Islet of Langerhans (tissue), 1 donor: ENCODE results near the gene MAPKAPK5.
"Not testable (repeated sequence)": the region's sequence is repeated elsewhere in the genome, so short reads cannot be mapped to it uniquely, and the experiment has no call there.

Experiments
- FAIRE-seq: peaks from one replicate; lab custom pipeline; 2011; peaks lifted over from hg19 to GRCh38; lab: Jason Lieb, UNC

Gene MAPKAPK5

GRCh38 chr12:111841750-111842555 is at the start of gene MAPKAPK5:
MAPKAPK5 (plus strand) TSS chr12:111842228; CDS start chr12:111842734, 506 bp downstream.
- no peak for FAIRE-seq

GRCh38 chr12:111792856-111793235 is 49.2 kb upstream of the MAPKAPK5 start:
- no peak for FAIRE-seq

GRCh38 chr12:111798182-111798581 is 43.8 kb upstream of the MAPKAPK5 start:
- FAIRE-seq, result no peak

- FAIRE-seq, result no peak
Measured at GRCh38 chr12:111799758-111800157, 42.3 kb upstream of the MAPKAPK5 start.

- no peak for FAIRE-seq
Measured at GRCh38 chr12:111803038-111803626, 38.9 kb upstream of the MAPKAPK5 start.

GRCh38 chr12:111803851-111804250 is 38.2 kb upstream of the MAPKAPK5 start:
- no peak for FAIRE-seq

- FAIRE-seq, result no peak
Measured at GRCh38 chr12:111806304-111806703, 35.7 kb upstream of the MAPKAPK5 start.

GRCh38 chr12:111807232-111807631 is 34.8 kb upstream of the MAPKAPK5 start:
- FAIRE-seq, result no peak

GRCh38 chr12:111812881-111813741 is 28.9 kb upstream of the MAPKAPK5 start:
- no peak for FAIRE-seq

GRCh38 chr12:111816065-111816615 is 25.9 kb upstream of the MAPKAPK5 start:
- no peak for FAIRE-seq

- not testable (repeated sequence) for FAIRE-seq
Measured at GRCh38 chr12:111816898-111817297, 25.1 kb upstream of the MAPKAPK5 start.

GRCh38 chr12:111818340-111818739 is 23.7 kb upstream of the MAPKAPK5 start:
- FAIRE-seq, result no peak

- FAIRE-seq, result no peak
Measured at GRCh38 chr12:111819191-111820158, 22.6 kb upstream of the MAPKAPK5 start.

GRCh38 chr12:111820828-111821227 is 21.2 kb upstream of the MAPKAPK5 start:
- not testable (repeated sequence) for FAIRE-seq

GRCh38 chr12:111822886-111823285 is 19.1 kb upstream of the MAPKAPK5 start:
- no peak for FAIRE-seq

GRCh38 chr12:111823891-111824290 is 18.1 kb upstream of the MAPKAPK5 start:
- FAIRE-seq, result no peak

- FAIRE-seq, result not testable (repeated sequence)
Measured at GRCh38 chr12:111824312-111824711, 17.7 kb upstream of the MAPKAPK5 start.

GRCh38 chr12:111825509-111825908 is 16.5 kb upstream of the MAPKAPK5 start:
- FAIRE-seq, result no peak

GRCh38 chr12:111826316-111826715 is 15.7 kb upstream of the MAPKAPK5 start:
- no peak for FAIRE-seq

- no peak for FAIRE-seq
Measured at GRCh38 chr12:111826992-111827391, 15.0 kb upstream of the MAPKAPK5 start.

GRCh38 chr12:111827907-111828306 is 14.1 kb upstream of the MAPKAPK5 start:
- FAIRE-seq, result no peak
